ENCODE results near the gene NEDD4L.
"Not testable (repeated sequence)": the region's sequence is repeated elsewhere in the genome, so short reads cannot be mapped to it uniquely, and the experiment has no call there.

NEDD4L gene

DNA sequence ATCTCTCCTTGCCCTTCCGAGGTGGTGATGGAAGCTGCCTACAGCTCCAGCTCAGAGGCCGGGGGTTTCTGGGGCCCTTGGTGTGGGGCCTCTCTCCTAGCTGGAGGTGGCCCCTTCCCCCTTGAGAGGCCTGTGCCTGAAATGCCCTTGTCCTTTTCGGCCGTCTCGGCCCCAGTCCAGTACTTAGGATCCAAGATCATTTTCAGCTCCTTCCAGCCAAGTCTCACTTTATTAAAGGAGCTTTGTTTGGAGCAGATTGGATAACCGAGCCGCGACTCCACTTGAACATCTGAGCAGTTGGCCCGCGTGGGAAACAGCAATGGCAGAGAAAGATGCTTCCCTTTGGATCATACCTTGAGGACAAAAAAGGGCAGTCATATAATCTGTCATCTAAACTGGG, 125.0 kb downstream of the NEDD4L start:
- TF ChIP-seq OSR1 (CRISPR knock-in tag; IDR thresholded peaks at IDR 0.05) = no peak
- TF ChIP-seq ISL1 (CRISPR knock-in tag; IDR thresholded peaks at IDR 0.05) = no peak
- no peak for TF ChIP-seq ZFP3 (CRISPR knock-in tag; IDR thresholded peaks at IDR 0.05)
- TF ChIP-seq ARNTL (CRISPR knock-in tag; IDR thresholded peaks at IDR 0.05; ENCODE audit: borderline replicate concordance, low read depth) = no peak
- no peak for TF ChIP-seq ZC3H10 (CRISPR knock-in tag; IDR thresholded peaks at IDR 0.05)
- no peak for TF ChIP-seq ZNF70 (CRISPR knock-in tag; IDR thresholded peaks at IDR 0.05)
- no peak for ATAC-seq

DNA sequence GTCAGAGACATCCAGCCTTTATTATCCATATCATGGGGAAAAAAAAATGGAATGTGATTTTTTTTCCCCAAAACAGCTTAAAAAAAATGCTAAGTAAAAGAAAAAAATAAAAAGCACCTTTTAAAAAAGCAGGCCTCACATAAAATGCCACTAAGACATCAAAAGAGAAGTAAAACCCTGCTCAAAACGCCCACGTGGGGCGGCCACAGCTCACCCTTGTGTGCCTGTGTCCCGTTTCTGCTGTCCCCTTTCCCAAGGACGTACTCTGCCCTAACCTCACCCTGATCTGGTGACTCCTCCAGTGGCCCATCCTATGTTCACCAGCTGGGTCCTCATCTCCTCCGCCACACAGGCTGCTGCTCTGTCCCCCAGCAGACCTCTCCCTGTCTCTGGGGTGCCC, 125.4 kb downstream of the NEDD4L start:
- no peak for TF ChIP-seq PPARA (CRISPR knock-in tag; IDR thresholded peaks at IDR 0.05; ENCODE audit: borderline replicate concordance)
- TF ChIP-seq SNAI2 (CRISPR knock-in tag; IDR thresholded peaks at IDR 0.05) = no peak
- TF ChIP-seq, protein P1, sequence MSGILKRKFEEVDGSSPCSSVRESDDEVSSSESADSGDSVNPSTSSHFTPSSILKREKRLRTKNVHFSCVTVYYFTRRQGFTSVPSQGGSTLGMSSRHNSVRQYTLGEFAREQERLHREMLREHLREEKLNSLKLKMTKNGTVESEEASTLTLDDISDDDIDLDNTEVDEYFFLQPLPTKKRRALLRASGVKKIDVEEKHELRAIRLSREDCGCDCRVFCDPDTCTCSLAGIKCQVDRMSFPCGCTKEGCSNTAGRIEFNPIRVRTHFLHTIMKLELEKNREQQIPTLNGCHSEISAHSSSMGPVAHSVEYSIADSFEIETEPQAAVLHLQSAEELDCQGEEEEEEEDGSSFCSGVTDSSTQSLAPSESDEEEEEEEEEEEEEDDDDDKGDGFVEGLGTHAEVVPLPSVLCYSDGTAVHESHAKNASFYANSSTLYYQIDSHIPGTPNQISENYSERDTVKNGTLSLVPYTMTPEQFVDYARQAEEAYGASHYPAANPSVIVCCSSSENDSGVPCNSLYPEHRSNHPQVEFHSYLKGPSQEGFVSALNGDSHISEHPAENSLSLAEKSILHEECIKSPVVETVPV (CRISPR knock-in tag; IDR thresholded peaks at IDR 0.05) = no peak
- TF ChIP-seq GLIS3 (CRISPR knock-in tag; IDR thresholded peaks at IDR 0.05) = no peak
- ATAC-seq = no peak

DNA sequence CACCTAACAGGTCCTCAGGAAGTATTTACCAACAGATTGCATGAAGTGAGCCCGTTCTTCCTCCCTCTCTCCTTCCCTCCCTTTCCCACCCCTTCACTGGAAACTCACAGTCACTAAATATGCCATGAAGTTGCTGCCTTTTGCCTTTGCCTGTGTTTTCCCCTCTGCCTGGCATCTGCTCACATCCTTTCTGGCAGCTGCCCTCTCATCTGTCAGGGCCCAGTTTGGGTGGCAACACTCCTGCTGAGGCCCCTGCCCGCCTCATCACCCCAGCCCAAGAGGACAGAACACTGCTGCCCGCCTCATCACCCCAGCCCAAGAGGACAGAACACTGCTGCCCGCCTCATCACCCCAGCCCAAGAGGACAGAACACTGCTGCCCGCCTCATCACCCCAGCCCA, 126.0 kb downstream of the NEDD4L start:
- ATAC-seq = not testable (repeated sequence)

DNA sequence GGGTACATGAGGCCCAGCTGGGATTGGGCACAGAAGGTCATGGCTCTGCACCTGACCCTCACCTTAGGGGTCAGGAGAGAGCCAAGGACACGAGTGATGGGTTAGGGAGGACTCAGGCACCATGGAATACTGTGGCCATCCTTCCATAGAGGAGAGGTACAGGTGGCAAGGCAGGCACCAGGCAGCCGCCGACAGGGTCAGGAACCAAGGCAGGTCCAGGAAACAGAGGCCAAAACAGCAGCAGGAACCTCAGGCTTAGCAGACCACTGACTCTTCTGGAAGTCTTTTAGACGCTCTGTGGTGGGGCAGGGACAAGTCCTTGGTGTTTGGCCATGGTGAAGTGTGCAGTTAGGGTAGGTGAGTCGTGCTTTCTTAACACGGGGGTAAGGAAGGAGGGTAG, 128.0 kb downstream of the NEDD4L start:
- TF ChIP-seq, protein P1 (CRISPR knock-in tag; IDR thresholded peaks at IDR 0.05) = no peak
- TF ChIP-seq TOX (CRISPR knock-in tag; IDR thresholded peaks at IDR 0.05; ENCODE audit: borderline replicate concordance) (no peak), ZNF8 (CRISPR knock-in tag; IDR thresholded peaks at IDR 0.05) (no peak), ZC3H10 (CRISPR knock-in tag; IDR thresholded peaks at IDR 0.05) (no peak), GLIS3 (CRISPR knock-in tag; IDR thresholded peaks at IDR 0.05) (no peak), ZNF565 (CRISPR knock-in tag; conservative IDR thresholded peaks at IDR 0.05; ENCODE audit: low read depth) (no peak), OSR1 (CRISPR knock-in tag; IDR thresholded peaks at IDR 0.05) (no peak), RARB (CRISPR knock-in tag; IDR thresholded peaks at IDR 0.05) (no peak)
- TF ChIP-seq, protein P2, sequence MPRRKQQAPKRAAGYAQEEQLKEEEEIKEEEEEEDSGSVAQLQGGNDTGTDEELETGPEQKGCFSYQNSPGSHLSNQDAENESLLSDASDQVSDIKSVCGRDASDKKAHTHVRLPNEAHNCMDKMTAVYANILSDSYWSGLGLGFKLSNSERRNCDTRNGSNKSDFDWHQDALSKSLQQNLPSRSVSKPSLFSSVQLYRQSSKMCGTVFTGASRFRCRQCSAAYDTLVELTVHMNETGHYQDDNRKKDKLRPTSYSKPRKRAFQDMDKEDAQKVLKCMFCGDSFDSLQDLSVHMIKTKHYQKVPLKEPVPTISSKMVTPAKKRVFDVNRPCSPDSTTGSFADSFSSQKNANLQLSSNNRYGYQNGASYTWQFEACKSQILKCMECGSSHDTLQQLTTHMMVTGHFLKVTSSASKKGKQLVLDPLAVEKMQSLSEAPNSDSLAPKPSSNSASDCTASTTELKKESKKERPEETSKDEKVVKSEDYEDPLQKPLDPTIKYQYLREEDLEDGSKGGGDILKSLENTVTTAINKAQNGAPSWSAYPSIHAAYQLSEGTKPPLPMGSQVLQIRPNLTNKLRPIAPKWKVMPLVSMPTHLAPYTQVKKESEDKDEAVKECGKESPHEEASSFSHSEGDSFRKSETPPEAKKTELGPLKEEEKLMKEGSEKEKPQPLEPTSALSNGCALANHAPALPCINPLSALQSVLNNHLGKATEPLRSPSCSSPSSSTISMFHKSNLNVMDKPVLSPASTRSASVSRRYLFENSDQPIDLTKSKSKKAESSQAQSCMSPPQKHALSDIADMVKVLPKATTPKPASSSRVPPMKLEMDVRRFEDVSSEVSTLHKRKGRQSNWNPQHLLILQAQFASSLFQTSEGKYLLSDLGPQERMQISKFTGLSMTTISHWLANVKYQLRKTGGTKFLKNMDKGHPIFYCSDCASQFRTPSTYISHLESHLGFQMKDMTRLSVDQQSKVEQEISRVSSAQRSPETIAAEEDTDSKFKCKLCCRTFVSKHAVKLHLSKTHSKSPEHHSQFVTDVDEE (CRISPR knock-in tag; IDR thresholded peaks at IDR 0.05) = no peak
- TF ChIP-seq, protein P3, sequence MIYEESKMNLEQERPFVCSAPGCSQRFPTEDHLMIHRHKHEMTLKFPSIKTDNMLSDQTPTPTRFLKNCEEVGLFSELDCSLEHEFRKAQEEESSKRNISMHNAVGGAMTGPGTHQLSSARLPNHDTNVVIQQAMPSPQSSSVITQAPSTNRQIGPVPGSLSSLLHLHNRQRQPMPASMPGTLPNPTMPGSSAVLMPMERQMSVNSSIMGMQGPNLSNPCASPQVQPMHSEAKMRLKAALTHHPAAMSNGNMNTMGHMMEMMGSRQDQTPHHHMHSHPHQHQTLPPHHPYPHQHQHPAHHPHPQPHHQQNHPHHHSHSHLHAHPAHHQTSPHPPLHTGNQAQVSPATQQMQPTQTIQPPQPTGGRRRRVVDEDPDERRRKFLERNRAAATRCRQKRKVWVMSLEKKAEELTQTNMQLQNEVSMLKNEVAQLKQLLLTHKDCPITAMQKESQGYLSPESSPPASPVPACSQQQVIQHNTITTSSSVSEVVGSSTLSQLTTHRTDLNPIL (CRISPR knock-in tag; IDR thresholded peaks at IDR 0.05; ENCODE audit: low read depth) = no peak
- TF ChIP-seq, protein P4, sequence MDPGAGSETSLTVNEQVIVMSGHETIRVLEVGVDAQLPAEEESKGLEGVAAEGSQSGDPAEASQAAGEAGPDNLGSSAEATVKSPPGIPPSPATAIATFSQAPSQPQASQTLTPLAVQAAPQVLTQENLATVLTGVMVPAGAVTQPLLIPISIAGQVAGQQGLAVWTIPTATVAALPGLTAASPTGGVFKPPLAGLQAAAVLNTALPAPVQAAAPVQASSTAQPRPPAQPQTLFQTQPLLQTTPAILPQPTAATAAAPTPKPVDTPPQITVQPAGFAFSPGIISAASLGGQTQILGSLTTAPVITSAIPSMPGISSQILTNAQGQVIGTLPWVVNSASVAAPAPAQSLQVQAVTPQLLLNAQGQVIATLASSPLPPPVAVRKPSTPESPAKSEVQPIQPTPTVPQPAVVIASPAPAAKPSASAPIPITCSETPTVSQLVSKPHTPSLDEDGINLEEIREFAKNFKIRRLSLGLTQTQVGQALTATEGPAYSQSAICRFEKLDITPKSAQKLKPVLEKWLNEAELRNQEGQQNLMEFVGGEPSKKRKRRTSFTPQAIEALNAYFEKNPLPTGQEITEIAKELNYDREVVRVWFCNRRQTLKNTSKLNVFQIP (CRISPR knock-in tag; IDR thresholded peaks at IDR 0.05; ENCODE audit: borderline replicate concordance, low read depth) = no peak
- TF ChIP-seq, protein P5, sequence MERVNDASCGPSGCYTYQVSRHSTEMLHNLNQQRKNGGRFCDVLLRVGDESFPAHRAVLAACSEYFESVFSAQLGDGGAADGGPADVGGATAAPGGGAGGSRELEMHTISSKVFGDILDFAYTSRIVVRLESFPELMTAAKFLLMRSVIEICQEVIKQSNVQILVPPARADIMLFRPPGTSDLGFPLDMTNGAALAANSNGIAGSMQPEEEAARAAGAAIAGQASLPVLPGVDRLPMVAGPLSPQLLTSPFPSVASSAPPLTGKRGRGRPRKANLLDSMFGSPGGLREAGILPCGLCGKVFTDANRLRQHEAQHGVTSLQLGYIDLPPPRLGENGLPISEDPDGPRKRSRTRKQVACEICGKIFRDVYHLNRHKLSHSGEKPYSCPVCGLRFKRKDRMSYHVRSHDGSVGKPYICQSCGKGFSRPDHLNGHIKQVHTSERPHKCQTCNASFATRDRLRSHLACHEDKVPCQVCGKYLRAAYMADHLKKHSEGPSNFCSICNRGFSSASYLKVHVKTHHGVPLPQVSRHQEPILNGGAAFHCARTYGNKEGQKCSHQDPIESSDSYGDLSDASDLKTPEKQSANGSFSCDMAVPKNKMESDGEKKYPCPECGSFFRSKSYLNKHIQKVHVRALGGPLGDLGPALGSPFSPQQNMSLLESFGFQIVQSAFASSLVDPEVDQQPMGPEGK (CRISPR knock-in tag; IDR thresholded peaks at IDR 0.05; ENCODE audit: borderline replicate concordance) = no peak
- ATAC-seq = no peak
